SK-N-MC (cell line): ENCODE measurements around the gene SIPA1L3.

Source experiments
- DNase-seq: peaks from one replicate; pipeline ENCODE4 v3.0.0-alpha.2; 2011; ENCODE audit warnings: low read depth, low spot score
- H3K27ac ChIP-seq: fragments of 200-600 bp; sonication (generic); 2 replicates; pipeline ENCODE4 v1.5.1; 2016; ENCODE audit warnings: mixed run types
- H3K36me3 ChIP-seq: fragments of 200-600 bp; sonication (generic); 2 replicates; pipeline ENCODE4 v1.6.1; 2017; ENCODE audit warnings: antibody characterized with exemption, low read length, mixed read lengths; ENCODE audit not compliant: insufficient read depth
- H3K4me3 ChIP-seq: fragments of 200-600 bp; sonication (generic); 2 replicates; pipeline ENCODE4 v1.5.1; 2016
- H3K9ac ChIP-seq: fragments of 200-600 bp; sonication (generic); 2 replicates; pipeline ENCODE4 v1.8.0; 2017; ENCODE audit warnings: mixed run types, mixed read lengths; ENCODE audit not compliant: insufficient read length
- H3K9me3 ChIP-seq: fragments of 200-600 bp; sonication (generic); 2 replicates; pipeline ENCODE4 v1.6.1; 2017; ENCODE audit warnings: low read depth, mild to moderate bottlenecking, antibody characterized with exemption, low read length, moderate library complexity, mixed read lengths
- EZH2 ChIP-seq: fragments of 200-600 bp; sonication (generic); IDR thresholded peaks from one replicate; pipeline ENCODE4 v1.6.1; 2017; ENCODE audit warnings: antibody characterized with exemption
- FOXP2 ChIP-seq: optimal IDR thresholded peaks from 2 replicates; pipeline ENCODE3; 2011; ENCODE audit warnings: mild to moderate bottlenecking, moderate library complexity; ENCODE audit not compliant: insufficient read depth; ENCODE audit errors: extremely low read length, control extremely low read depth
- POLR2AphosphoS5 ChIP-seq: IDR thresholded peaks from 2 replicates; pipeline ENCODE4 v1.6.1; 2012; ENCODE audit warnings: mild to moderate bottlenecking, low read depth, low read length, borderline replicate concordance

The SIPA1L3 gene

GRCh38 chr19:37935341-37935740 lies 28.3 kb downstream of the SIPA1L3 start:
- Histone ChIP-seq H3K36me3 (no peaks in the 10 kb centered on the region), H3K4me3 (no peak overlapping the region), H3K9ac (no peak overlapping the region), H3K27ac (no peak overlapping the region), H3K9me3 (peaks cover 2% of the 10 kb centered on the region; the same call in 1 of the 2 replicates)
- TF ChIP-seq FOXP2: no peak
- no peak for TF ChIP-seq EZH2
- TF ChIP-seq POLR2AphosphoS5: no peak
- DNase-seq: no peak

GRCh38 chr19:37936166-37936565 lies 29.2 kb downstream of the SIPA1L3 start:
- Histone ChIP-seq H3K27ac (no peak overlapping the region), H3K9ac (no peak overlapping the region), H3K4me3 (no peak overlapping the region), H3K36me3 (no peaks in the 10 kb centered on the region), H3K9me3 (peaks cover 2% of the 10 kb centered on the region; the same call in 1 of the 2 replicates)
- DNase-seq: no peak
- TF ChIP-seq EZH2 (no peak), POLR2AphosphoS5 (no peak), FOXP2 (no peak)

- no peak for TF ChIP-seq FOXP2
- no peak for TF ChIP-seq EZH2
- no peak for TF ChIP-seq POLR2AphosphoS5
- H3K36me3 ChIP-seq: no peaks in the 10 kb centered on the region
These were observed 29.9 kb downstream of the SIPA1L3 start for GRCh38 chr19:37936886-37937285.

GRCh38 chr19:37938353-37938752 lies 31.3 kb downstream of the SIPA1L3 start:
- TF ChIP-seq FOXP2 (no peak), EZH2 (no peak), POLR2AphosphoS5 (no peak)
- H3K4me3 ChIP-seq: no peak overlapping the region
- H3K27ac ChIP-seq: no peak overlapping the region
- H3K9ac ChIP-seq: no peak overlapping the region
- no peak for DNase-seq
- H3K9me3 ChIP-seq: peaks cover 2% of the 10 kb centered on the region; the same call in 1 of the 2 replicates
- H3K36me3 ChIP-seq: no peaks in the 10 kb centered on the region

More at GRCh38 chr19:37936886-37937285, 29.9 kb downstream of the SIPA1L3 start:
- H3K4me3 ChIP-seq: no peak overlapping the region
- peaks cover 2% of the 10 kb centered on the region; the same call in 1 of the 2 replicates for H3K9me3 ChIP-seq
- no peak overlapping the region for H3K9ac ChIP-seq
- H3K27ac ChIP-seq: no peak overlapping the region
- DNase-seq: no peak

- Histone ChIP-seq H3K9ac (no peak overlapping the region), H3K27ac (no peak overlapping the region), H3K9me3 (no peaks in the 10 kb centered on the region), H3K4me3 (no peak overlapping the region), H3K36me3 (no peaks in the 10 kb centered on the region)
- TF ChIP-seq EZH2 (no peak), POLR2AphosphoS5 (no peak), FOXP2 (no peak)
- DNase-seq: no peak
These were observed 34.9 kb downstream of the SIPA1L3 start for GRCh38 chr19:37941782-37942515.

- no peak overlapping the region for H3K27ac ChIP-seq
These were observed 35.5 kb downstream of the SIPA1L3 start for GRCh38 chr19:37942516-37942902.

GRCh38 chr19:37943480-37943879 lies 36.5 kb downstream of the SIPA1L3 start:
- no peak overlapping the region for H3K9ac ChIP-seq

More at GRCh38 chr19:37942516-37942902, 35.5 kb downstream of the SIPA1L3 start:
- H3K36me3 ChIP-seq: no peaks in the 10 kb centered on the region
- H3K9me3 ChIP-seq: no peaks in the 10 kb centered on the region
- no peak for DNase-seq
- H3K4me3 ChIP-seq: no peak overlapping the region
- TF ChIP-seq FOXP2 (no peak), EZH2 (no peak), POLR2AphosphoS5 (no peak)
- H3K9ac ChIP-seq: no peak overlapping the region

GRCh38 chr19:37946132-37946531 lies 39.1 kb downstream of the SIPA1L3 start:
- H3K9ac ChIP-seq: no peak overlapping the region
- no peak for DNase-seq
- TF ChIP-seq EZH2: no peak
- H3K9me3 ChIP-seq: no peaks in the 10 kb centered on the region
- H3K36me3 ChIP-seq: no peaks in the 10 kb centered on the region
- no peak overlapping the region for H3K27ac ChIP-seq
- no peak overlapping the region for H3K4me3 ChIP-seq

More at GRCh38 chr19:37943480-37943879, 36.5 kb downstream of the SIPA1L3 start:
- Histone ChIP-seq H3K36me3 (no peaks in the 10 kb centered on the region), H3K4me3 (no peak overlapping the region), H3K27ac (no peak overlapping the region), H3K9me3 (no peaks in the 10 kb centered on the region)
- DNase-seq: no peak
- no peak for TF ChIP-seq FOXP2
- TF ChIP-seq EZH2: no peak
- TF ChIP-seq POLR2AphosphoS5: no peak

- Histone ChIP-seq H3K9ac (no peak overlapping the region), H3K4me3 (no peak overlapping the region), H3K27ac (no peak overlapping the region), H3K36me3 (no peaks in the 10 kb centered on the region), H3K9me3 (no peaks in the 10 kb centered on the region)
- DNase-seq: no peak
- TF ChIP-seq POLR2AphosphoS5 (no peak), FOXP2 (no peak), EZH2 (no peak)
These were observed 40.8 kb downstream of the SIPA1L3 start for GRCh38 chr19:37947778-37948177.
